HG03558 (cell line): ENCODE results near the gene SLC22A25.
"Not testable (repeated sequence)": the region's sequence is repeated elsewhere in the genome, so short reads cannot be mapped to it uniquely, and the experiment has no call there.

Source experiments
- ATAC-seq: cut with Tn5 transposase; IDR thresholded peaks from one replicate; pipeline ENCODE4 v1.9.1; 2021; ENCODE audit warnings: moderate number of reproducible peaks; ENCODE audit not compliant: unreplicated experiment; ENCODE audit errors: extremely low read depth

Gene SLC22A25

DNA sequence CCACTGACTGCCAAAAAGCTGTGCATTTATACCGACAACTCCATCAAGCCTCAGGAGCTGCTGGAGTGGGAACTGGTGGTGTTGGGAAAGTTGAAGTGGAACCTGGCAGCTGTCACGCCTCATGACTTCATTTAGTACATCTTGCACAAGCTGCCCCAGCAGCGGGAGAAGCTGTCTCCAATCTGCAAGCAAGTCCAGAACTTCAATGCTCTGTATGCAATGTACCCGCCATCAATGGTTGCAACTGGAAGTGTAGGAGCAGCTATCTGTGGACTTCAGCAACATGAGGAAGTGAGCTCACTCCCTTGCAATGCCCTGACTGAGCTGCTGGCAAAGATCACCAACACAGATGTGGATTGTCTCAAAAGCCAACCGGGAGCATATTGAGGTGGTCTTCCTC is at the start of gene SLC22A25:
Gene SLC22A25 (minus strand): TSS at position 67 of the 400 bp plus-strand sequence. CDS start 13,947 bp downstream, outside the sequence.
- no peak for ATAC-seq

GRCh38 chr11:63290285-63290684 is 46.9 kb upstream of the SLC22A25 start:
- ATAC-seq: no peak

DNA sequence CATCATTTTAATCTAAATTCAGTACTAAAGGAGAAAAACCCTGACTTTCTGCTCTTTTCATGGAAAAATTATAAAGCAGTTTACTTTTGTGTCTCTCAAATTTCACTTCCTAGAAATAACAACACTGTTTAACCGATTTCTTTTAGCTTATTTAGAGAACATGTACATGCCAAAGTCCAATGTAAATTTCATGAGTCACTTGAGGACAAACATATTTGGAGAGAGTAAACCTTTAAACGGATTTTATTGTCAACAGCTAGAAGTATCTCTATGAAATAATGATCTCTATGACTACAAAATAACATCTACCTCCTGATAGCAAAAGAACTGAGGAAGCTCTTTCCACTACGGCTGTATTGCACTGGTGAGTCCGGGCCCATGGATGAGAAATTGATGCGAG is 46.3 kb upstream of the SLC22A25 start:
- no peak for ATAC-seq

- ATAC-seq: no peak
These were observed 39.2 kb upstream of the SLC22A25 start for GRCh38 chr11:63282579-63282978.

- no peak for ATAC-seq
These were observed 37.5 kb upstream of the SLC22A25 start for GRCh38 chr11:63280920-63281319.

- ATAC-seq: no peak
These were observed 34.0 kb upstream of the SLC22A25 start for GRCh38 chr11:63277345-63277943.

GRCh38 chr11:63274776-63275175 is 31.4 kb upstream of the SLC22A25 start:
- no peak for ATAC-seq

DNA sequence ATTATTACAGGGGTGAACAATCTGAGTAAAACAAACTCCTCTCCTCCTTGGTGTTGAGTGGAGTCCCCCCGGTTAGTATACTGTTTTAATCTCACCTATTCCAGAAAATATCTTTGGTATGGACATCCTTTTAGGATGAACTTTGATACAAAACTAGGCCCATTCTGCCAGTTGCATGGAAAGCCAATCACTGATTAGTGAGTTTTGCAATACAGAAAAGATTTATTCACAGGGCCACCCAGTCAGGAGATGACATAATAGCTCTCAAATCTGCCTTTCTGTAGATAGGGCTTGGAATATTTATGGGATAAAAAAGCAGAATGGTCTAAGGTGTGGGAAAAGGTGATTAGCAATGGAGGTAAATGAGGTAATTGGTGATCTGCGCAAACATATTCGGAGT is 30.3 kb upstream of the SLC22A25 start:
- ATAC-seq: no peak

GRCh38 chr11:63262547-63262946 is 19.1 kb upstream of the SLC22A25 start:
- ATAC-seq: no peak

- ATAC-seq: no peak
These were observed 7.9 kb upstream of the SLC22A25 start for GRCh38 chr11:63251312-63251711.

DNA sequence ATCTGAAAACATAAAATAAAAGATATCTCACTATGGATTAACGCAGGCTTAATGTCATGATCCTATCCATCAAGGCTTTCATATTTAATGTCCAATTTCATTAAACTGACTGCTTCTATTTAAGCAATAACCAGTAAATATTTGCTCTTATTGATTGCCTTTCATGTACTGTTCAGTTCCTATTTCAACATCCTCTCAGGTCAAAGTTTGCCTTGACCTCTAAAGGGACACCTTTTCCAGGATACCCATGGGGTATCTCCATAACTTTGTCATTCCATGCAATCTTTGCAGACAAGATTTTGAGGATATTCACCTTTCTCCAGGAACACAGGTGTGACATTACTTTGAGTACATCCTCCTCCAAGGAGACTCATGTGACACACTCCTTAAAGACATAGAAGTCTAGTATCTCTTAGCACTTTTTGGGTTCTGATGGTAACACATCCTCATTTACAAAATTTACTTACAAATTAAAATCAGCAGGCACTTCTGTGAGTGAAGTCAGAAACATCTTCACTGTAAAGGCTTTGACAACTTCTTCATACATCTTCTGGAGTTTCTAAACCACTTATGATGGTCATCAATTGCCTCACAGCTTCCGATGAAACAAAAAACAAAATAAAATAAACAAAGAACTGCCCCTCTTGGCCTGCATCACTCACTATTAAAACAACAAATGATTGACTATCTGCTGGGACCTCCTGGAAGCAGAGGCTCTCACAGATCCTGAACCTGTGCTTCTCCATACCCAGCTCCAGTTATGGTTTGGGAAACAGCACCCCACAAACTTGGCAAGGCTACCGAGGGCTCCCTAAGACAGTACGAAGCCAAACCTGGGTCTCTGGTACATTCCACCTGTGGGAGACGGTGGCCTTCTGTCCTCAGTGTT is 7.0 kb upstream of the SLC22A25 start:
- no peak for ATAC-seq

- no peak for ATAC-seq
These were observed 5.6 kb upstream of the SLC22A25 start for GRCh38 chr11:63248966-63249365.

DNA sequence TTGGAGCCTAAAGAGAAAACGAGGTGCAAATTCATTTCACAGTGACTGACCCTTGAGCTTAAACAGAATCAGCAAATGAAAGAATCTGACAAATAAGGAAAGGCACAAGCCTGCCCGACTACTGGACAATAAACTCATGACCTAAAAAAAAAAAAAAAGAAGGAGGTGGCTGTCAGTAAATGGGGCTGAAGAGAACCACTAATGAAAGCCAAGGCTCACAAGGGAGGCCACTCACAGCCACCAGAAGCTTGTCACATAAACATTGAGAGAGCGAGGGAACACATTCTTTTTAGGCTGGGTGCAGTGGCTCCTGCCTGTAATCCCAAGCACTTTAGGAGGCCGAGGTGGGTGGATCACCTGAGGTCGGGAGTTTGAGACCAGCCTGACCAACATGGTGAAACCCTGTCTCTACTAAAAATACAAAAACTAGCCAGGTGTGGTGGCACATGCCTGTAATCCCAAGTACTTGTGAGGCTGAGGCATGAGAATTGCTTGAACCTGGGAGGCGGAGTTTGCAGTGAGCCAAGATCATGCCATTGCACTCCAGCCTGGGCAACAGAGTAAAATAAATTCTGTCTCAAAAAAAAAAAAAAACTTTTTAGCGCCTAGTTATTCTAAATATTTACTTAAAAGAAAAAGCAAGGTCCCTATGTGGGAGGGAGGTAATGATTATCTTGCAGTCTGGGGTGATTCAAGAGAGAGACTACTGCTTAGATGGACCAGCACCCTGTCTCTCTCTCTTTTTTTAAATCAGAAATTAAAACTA is 4.0 kb upstream of the SLC22A25 start:
- not testable (repeated sequence) for ATAC-seq

- no peak for ATAC-seq
These were observed 2.6 kb upstream of the SLC22A25 start for GRCh38 chr11:63246045-63246444.

DNA sequence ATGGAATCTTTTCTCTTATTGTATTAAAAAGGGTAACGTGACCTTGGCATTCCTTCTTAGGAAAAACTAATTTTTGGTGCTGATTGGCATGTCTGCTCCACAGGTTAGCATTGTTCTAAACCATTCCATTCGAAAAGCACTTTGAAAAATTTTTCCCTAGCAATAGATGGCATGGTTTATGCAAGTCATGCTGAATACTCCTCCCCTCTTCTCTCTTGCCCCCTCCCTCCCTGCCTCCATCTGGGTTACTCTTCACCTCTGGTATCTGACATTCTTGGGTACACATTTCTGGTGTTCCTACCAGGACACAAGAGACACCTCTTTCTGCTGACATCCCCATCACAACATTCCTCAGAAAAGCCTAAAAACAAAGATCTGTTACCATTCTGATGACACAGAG is 1.5 kb upstream of the SLC22A25 start:
- no peak for ATAC-seq

- ATAC-seq: no peak
These were observed 1.2 kb downstream of the SLC22A25 start for GRCh38 chr11:63242089-63242781.

DNA sequence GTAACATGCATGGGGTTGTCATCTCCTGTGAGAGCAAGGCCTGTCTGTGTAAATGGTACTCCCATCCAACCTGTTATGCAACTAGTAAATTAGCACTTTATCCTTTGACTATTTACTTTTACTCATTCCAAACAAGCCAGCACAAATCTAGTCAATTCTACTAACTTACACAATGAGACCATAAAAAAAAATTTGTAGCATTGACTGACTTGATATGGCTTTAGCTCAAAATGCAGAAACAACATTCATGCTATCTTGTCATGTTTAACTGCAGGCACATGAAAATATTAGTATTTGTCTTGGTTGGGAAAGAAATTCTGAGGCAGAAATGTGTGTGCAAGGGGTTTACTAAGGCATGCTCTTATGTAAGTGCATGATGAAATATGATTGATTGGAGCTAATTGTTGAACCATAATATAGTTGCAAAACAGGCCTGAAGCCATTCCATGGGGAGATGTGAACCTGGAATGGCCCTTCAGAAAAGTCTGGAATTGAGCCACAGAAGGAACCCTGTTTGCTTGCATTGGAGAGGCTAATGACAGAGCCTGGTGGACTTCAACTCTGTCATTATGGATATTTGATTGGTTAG is 2.5 kb downstream of the SLC22A25 start:
- ATAC-seq: no peak

DNA sequence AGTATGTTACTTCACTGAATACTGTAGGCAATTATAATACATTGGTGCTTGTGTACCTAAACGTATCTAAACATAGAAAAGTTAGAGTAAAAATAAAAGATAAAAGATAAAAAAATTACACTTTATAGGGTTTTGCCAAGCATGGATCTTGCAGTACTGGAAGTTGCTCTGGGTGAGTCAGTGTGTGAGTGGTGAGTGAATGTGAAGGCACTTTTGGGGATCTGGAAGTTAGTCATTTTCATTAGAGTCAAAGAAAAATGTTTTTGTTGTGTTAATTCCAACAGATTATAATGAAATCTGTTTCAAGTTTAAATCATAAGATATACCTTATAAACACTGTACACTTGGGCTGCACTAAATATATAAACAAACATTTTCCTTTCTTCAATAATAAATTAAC is 3.3 kb downstream of the SLC22A25 start:
- no peak for ATAC-seq

DNA sequence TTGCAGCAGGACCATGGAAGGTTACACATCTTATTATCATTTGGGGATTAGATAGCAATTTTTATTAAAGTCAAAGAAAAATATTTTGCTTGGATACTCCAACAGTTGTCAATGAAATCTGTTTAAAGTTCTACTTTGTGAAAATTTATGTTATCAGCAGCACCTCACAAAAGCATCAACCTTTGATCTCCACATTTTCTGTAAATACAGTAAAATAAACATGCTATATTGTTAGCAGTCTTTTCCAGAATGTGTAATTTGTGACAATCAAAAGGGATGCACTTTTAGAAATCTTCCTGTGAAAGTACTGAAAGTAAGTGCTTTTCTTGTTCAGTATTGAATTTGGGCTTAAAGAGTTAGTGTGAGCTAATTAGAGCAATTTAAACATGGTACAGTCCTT is 4.1 kb downstream of the SLC22A25 start:
- ATAC-seq: no peak

DNA sequence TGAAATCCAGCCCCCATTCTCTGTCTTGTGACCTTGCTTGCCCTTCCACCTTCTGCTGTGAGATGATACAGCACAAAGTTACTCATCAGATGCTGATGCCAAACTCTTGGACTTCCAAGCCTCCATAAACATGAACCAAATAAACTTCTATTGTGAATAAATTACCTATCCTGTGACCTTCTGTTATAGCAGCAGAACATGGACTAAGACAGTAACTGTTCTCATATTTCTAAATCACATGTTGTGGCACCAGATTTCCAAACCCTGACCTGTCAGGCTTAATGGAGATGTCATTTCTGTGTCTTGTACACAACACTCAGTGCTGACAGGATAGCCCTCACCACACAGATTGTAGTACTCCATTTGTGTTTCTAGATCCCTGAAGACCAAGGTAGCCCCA is 6.0 kb downstream of the SLC22A25 start:
- no peak for ATAC-seq
